IMR-90 (cell line): Measurements from ENCODE around the gene RGS12.

ENCODE experiments used
- MXI1 ChIP-seq: IDR thresholded peaks from 2 replicates; pipeline ENCODE4 v1.6.1; 2012; ENCODE audit warnings: low read depth, mild to moderate bottlenecking, low read length, moderate library complexity, borderline replicate concordance
- TF ChIP-seq, protein P1 (sequence below): conservative IDR thresholded peaks from 2 replicates; pipeline ENCODE4 v1.5.1; 2012; ENCODE audit warnings: mild to moderate bottlenecking, low read depth, low read length, improper control_type of control experiment

DNA sequence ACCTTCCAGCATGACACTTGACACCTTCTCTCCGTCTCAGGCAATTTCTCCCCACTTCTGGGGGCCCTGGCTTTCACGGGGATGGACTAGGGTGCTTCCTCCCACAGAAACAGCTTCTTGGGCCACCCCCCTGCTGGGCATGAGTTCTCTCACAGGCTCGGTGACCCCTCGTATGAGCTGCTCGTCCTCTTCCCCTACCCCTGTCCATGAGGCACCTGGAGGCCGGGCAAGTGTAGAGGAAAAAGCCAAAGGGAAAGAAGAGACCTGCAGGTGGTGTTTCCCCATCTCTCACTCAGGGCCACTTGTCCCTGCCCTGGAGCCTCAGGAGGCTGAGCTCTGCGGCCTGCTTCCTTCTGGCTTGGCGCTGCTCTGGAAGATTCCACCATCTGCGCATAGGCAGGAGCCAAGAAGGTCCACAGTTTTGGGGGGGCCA, 1.9 kb upstream of the RGS12 start:
- TF ChIP-seq, protein P1, sequence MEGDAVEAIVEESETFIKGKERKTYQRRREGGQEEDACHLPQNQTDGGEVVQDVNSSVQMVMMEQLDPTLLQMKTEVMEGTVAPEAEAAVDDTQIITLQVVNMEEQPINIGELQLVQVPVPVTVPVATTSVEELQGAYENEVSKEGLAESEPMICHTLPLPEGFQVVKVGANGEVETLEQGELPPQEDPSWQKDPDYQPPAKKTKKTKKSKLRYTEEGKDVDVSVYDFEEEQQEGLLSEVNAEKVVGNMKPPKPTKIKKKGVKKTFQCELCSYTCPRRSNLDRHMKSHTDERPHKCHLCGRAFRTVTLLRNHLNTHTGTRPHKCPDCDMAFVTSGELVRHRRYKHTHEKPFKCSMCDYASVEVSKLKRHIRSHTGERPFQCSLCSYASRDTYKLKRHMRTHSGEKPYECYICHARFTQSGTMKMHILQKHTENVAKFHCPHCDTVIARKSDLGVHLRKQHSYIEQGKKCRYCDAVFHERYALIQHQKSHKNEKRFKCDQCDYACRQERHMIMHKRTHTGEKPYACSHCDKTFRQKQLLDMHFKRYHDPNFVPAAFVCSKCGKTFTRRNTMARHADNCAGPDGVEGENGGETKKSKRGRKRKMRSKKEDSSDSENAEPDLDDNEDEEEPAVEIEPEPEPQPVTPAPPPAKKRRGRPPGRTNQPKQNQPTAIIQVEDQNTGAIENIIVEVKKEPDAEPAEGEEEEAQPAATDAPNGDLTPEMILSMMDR: no peak
- no peak for TF ChIP-seq MXI1
